Central memory CD8-positive, alpha-beta T cell (primary cell): Measurements from ENCODE around the gene NRXN2.

Experiments used
- ATAC-seq: fragments of 150-1000 bp; cut with Tn5 transposase; replicated peaks from 2 replicates; pipeline ENCODE4 v1.10.0; 2022; ENCODE audit warnings: mild to moderate bottlenecking, moderate FRiP score, moderate number of reproducible peaks; ENCODE audit not compliant: poor library complexity, severe bottlenecking; ENCODE audit errors: extremely low read depth
- DNase-seq, 2 donors: peaks; one replicate each; pipeline ENCODE4 v3.0.0; 2021; ENCODE audit warnings: low spot score in 2 of 2
- H3K27ac Mint-ChIP-seq: one replicate; pipeline ENCODE4 v1.8.0; 2022; ENCODE audit warnings: low read depth, mild to moderate bottlenecking, moderate library complexity, mixed read lengths
- H3K27me3 Mint-ChIP-seq: one replicate; pipeline ENCODE4 v1.8.0; 2022; ENCODE audit warnings: mixed read lengths
- H3K36me3 Mint-ChIP-seq: one replicate; pipeline ENCODE4 v1.8.0; 2022; ENCODE audit warnings: mild to moderate bottlenecking, moderate library complexity, mixed read lengths; ENCODE audit not compliant: insufficient read depth
- H3K4me1 Mint-ChIP-seq: one replicate; pipeline ENCODE4 v1.8.0; 2022; ENCODE audit warnings: mixed read lengths
- H3K4me3 Mint-ChIP-seq: one replicate; pipeline ENCODE4 v1.8.0; 2022; ENCODE audit warnings: mild to moderate bottlenecking, moderate library complexity, mixed read lengths
- H3K9me3 Mint-ChIP-seq: one replicate; pipeline ENCODE4 v1.8.0; 2022; ENCODE audit warnings: mixed read lengths

Gene NRXN2

GRCh38 chr11:64633555-64634159 is 89.3 kb downstream of the NRXN2 start:
- DNase-seq (no peak), ATAC-seq (no peak)
- H3K4me3 Mint-ChIP-seq, result peak overlapping the region; percentile 23

DNA sequence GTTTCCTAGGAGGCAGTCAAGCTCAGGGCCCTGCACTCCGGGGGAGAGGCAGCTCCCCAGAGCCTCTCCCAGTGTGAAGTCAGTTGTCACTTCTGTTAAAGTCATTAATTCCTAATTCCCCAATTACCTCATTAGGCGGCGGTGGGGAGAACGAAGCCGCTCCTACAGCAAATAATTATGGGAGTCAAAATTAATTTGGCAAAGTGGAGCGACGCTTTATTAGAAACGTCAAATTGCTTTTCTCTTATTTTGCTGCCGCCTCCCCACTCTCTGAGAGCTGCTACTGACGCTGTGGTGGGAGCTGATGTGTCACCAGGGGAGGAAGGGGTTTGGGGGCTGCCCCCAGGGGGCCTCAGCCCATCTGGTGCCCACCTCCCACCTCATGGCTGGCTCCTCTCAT is 90.3 kb downstream of the NRXN2 start:
- H3K27ac Mint-ChIP-seq, result no peak overlapping the region
- H3K4me1 Mint-ChIP-seq, result peaks cover 25% of the 10 kb centered on the region
- H3K9me3 Mint-ChIP-seq, result no peaks in the 10 kb centered on the region
- H3K4me3 Mint-ChIP-seq, result no peak overlapping the region
- H3K27me3 Mint-ChIP-seq, result peaks cover 19% of the 10 kb centered on the region
- no peaks in the 10 kb centered on the region for H3K36me3 Mint-ChIP-seq
- DNase-seq, result no peak
- no peak for ATAC-seq

More at GRCh38 chr11:64633555-64634159, 89.3 kb downstream of the NRXN2 start:
- Mint-ChIP-seq H3K27me3 (peaks cover 19% of the 10 kb centered on the region), H3K4me1 (peaks cover 25% of the 10 kb centered on the region), H3K36me3 (no peaks in the 10 kb centered on the region), H3K9me3 (no peaks in the 10 kb centered on the region), H3K27ac (peak overlapping the region; percentile 45)

DNA sequence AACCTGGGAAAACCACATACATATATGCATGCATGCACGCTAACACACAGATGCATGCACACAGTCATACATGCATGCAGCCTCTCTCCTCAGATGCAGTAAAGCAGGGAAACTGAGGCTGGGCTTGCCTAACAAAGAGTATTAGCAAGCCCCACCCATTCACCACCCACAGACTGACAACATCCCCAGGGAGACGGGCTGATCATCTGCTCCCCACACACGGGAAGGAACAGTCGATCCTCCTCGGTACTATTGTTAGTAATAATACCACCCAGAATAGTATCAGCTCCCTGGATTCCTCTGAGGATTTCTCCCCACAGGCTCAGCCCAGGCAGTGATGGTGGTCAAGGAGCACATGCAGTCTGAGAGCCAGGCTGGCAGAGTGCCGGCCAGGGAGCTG is 90.8 kb downstream of the NRXN2 start:
- peaks cover 25% of the 10 kb centered on the region for H3K4me1 Mint-ChIP-seq
- H3K36me3 Mint-ChIP-seq, result no peaks in the 10 kb centered on the region
- ATAC-seq, result no peak
- no peaks in the 10 kb centered on the region for H3K9me3 Mint-ChIP-seq
- H3K4me3 Mint-ChIP-seq, result no peak overlapping the region
- peaks cover 19% of the 10 kb centered on the region for H3K27me3 Mint-ChIP-seq
- H3K27ac Mint-ChIP-seq, result no peak overlapping the region
- no peak for DNase-seq

- no peak overlapping the region for H3K4me3 Mint-ChIP-seq
- DNase-seq (no peak), ATAC-seq (no peak)
- peaks cover 19% of the 10 kb centered on the region for H3K27me3 Mint-ChIP-seq
- peaks cover 26% of the 10 kb centered on the region for H3K4me1 Mint-ChIP-seq
- no peak overlapping the region for H3K27ac Mint-ChIP-seq
- H3K9me3 Mint-ChIP-seq, result no peaks in the 10 kb centered on the region
- H3K36me3 Mint-ChIP-seq, result no peaks in the 10 kb centered on the region
Observed at GRCh38 chr11:64631675-64632074, 91.3 kb downstream of the NRXN2 start.

DNA sequence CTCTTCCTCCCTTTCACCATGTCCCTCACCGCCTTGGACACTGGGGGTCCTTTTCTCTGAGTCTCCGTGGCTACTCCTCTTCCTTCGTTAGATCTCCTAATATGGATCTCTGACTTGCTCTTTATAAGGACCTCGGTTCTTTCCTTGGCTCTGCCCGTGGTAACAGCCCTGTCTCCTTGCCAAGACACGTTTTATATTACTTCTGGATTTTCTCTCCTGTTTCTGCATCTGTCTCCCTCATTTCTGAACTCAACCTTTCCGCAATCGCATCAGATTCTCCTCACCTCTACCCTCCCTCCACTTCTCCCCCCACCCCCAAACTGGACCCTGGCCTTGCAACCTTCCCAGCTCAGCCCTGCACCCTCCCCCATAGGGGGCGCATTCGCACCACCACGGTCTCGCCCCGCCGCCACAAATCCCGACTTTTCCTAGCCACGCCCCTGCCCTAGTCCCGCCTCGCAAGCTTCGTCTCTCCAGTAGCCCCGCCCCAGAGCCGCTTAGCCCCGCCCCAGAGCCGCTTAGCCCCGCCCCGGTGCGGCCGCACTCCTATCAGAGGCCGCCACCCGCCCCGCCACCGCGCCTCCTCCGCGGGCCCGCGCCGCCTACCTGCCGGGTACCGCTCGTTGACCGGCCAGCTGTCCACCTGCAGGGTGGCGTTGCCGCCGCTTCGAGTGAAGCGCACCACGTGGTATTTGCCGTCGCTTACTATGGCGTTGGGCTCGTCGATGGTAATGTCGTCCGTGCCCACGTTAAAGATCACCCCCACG is 93.0 kb downstream of the NRXN2 start:
- DNase-seq (no peak), ATAC-seq (no peak)
- no peak overlapping the region for H3K4me3 Mint-ChIP-seq
- H3K36me3 Mint-ChIP-seq, result no peaks in the 10 kb centered on the region
- peaks cover 11% of the 10 kb centered on the region for H3K27me3 Mint-ChIP-seq
- H3K27ac Mint-ChIP-seq, result peak overlapping the region; percentile 38
- peaks cover 23% of the 10 kb centered on the region for H3K4me1 Mint-ChIP-seq
- no peaks in the 10 kb centered on the region for H3K9me3 Mint-ChIP-seq

DNA sequence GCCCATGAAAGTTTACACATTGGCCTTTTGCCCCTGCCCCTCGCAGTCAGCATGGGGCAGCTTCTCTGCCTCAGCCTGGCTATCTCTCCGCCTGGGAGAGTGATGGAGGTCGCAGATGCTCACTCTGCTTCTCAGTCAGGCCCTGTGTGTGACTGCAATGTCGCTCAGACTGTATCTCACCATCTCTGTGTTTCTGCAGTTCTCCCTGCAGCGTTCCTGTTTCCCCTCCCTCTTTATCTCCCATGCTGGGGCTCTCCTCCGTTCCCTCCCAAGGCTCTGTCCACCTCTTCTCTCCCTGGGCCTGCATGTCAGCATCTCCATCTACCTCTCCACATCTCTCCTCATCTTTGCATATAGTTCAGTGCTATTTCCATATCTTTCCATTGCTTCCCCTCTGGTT is 93.9 kb downstream of the NRXN2 start:
- Mint-ChIP-seq H3K27ac (peak overlapping the region; percentile 38), H3K36me3 (no peaks in the 10 kb centered on the region), H3K4me1 (peaks cover 15% of the 10 kb centered on the region), H3K27me3 (peaks cover 2% of the 10 kb centered on the region), H3K9me3 (no peaks in the 10 kb centered on the region), H3K4me3 (no peak overlapping the region)
- no peak for ATAC-seq
- DNase-seq, result no peak

- H3K27me3 Mint-ChIP-seq, result no peaks in the 10 kb centered on the region
Observed at GRCh38 chr11:64628596-64628995, 94.4 kb downstream of the NRXN2 start.

GRCh38 chr11:64627371-64627770 is 95.6 kb downstream of the NRXN2 start:
- H3K9me3 Mint-ChIP-seq, result no peaks in the 10 kb centered on the region
- H3K27me3 Mint-ChIP-seq, result no peaks in the 10 kb centered on the region
- peaks cover 5% of the 10 kb centered on the region for H3K4me1 Mint-ChIP-seq

More at GRCh38 chr11:64628596-64628995, 94.4 kb downstream of the NRXN2 start:
- Mint-ChIP-seq H3K36me3 (no peaks in the 10 kb centered on the region), H3K9me3 (no peaks in the 10 kb centered on the region), H3K4me1 (peaks cover 9% of the 10 kb centered on the region), H3K27ac (no peak overlapping the region), H3K4me3 (no peak overlapping the region)
- ATAC-seq (no peak), DNase-seq (no peak)

DNA sequence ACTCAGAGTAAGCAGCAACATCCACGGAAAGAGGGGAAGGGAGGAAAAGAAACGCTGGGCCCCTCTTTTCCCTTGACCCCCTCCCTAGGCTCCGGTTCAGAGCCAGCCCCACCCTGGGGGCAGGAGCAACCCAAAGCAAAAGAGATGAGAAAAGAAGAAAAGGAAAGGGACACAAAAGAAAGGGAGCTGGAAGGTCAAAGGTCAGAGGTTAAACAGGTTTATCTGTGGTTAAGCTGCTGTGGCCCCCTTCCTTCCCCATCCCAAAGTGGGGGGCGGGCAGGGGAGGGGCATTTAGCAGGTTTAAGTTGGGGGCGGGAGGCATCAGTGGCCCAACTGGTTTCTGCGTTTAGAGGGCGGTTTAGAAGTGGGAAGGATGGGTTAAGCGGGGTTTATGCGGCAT is 96.4 kb downstream of the NRXN2 start:
- no peak for DNase-seq
- no peak for ATAC-seq
- no peaks in the 10 kb centered on the region for H3K9me3 Mint-ChIP-seq
- no peak overlapping the region for H3K4me3 Mint-ChIP-seq
- H3K27ac Mint-ChIP-seq, result no peak overlapping the region
- H3K27me3 Mint-ChIP-seq, result no peaks in the 10 kb centered on the region
- no peaks in the 10 kb centered on the region for H3K36me3 Mint-ChIP-seq
- H3K4me1 Mint-ChIP-seq, result peaks cover 5% of the 10 kb centered on the region

More at GRCh38 chr11:64627371-64627770, 95.6 kb downstream of the NRXN2 start:
- no peaks in the 10 kb centered on the region for H3K36me3 Mint-ChIP-seq
- H3K27ac Mint-ChIP-seq, result no peak overlapping the region
- DNase-seq (no peak), ATAC-seq (no peak)
- no peak overlapping the region for H3K4me3 Mint-ChIP-seq

DNA sequence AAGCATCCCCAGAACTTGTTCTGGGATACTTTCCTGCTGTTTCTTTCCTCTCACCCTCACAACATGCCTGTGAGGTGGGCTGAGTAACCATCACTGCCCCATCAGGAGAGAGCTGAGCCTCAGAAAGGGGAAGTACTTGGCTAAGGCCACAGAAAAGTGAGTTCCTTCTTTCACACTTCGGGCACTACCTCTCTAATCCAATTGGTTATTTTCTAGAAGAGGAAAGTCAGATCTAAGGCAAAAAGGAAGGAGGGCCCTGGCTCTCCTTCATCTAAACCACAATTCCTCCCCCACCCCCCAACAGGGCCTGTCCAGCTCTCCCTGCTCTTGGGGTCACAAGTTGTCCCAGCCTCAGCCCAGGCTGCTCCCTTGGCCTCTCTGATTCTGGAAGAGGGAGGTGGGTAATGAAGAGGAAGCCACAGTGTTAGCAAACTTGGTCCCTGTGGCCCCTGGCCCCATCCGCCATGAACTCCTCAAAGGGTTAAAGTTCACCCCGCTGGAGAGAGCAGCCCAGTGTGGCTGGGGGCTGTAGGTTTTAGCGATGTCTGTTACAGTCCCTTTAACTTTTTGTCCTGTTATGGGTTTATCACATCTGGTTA is 98.0 kb downstream of the NRXN2 start:
- Mint-ChIP-seq H3K4me1 (peaks cover 10% of the 10 kb centered on the region), H3K4me3 (no peak overlapping the region), H3K27ac (no peak overlapping the region), H3K9me3 (no peaks in the 10 kb centered on the region), H3K36me3 (no peaks in the 10 kb centered on the region), H3K27me3 (no peaks in the 10 kb centered on the region)
- DNase-seq (no peak), ATAC-seq (no peak)

- Mint-ChIP-seq H3K9me3 (no peaks in the 10 kb centered on the region), H3K36me3 (no peaks in the 10 kb centered on the region), H3K4me3 (no peak overlapping the region), H3K4me1 (peaks cover 10% of the 10 kb centered on the region), H3K27me3 (no peaks in the 10 kb centered on the region), H3K27ac (no peak overlapping the region)
- ATAC-seq (no peak), DNase-seq (no peak)
Observed at GRCh38 chr11:64622681-64623080, 100.3 kb downstream of the NRXN2 start.

GRCh38 chr11:64621283-64622019 is 101.5 kb downstream of the NRXN2 start:
- no peak for DNase-seq
- no peaks in the 10 kb centered on the region for H3K36me3 Mint-ChIP-seq

More at GRCh38 chr11:64621283-64622019, 101.5 kb downstream of the NRXN2 start:
- H3K9me3 Mint-ChIP-seq, result no peaks in the 10 kb centered on the region
- H3K4me3 Mint-ChIP-seq, result no peak overlapping the region
- no peak for ATAC-seq
- peaks cover 7% of the 10 kb centered on the region for H3K4me1 Mint-ChIP-seq
- peak overlapping the region; percentile 43 for H3K27ac Mint-ChIP-seq
- no peaks in the 10 kb centered on the region for H3K27me3 Mint-ChIP-seq
